Glutamatergic neuron (in vitro differentiated cells): ENCODE data around the gene OBP2A. TPM values are rescaled to one million over a fixed set of nuclear protein-coding genes. Genes with fewer than 3 reads are reported as not detected.

ENCODE experiments used
- DNase-seq: peaks from one replicate; pipeline ENCODE4 v3.0.0; 2022
- H3K27ac Mint-ChIP-seq: one replicate; pipeline ENCODE4 v1.8.0; 2020; ENCODE audit warnings: mild to moderate bottlenecking, mixed read lengths, inconsistent platforms; ENCODE audit not compliant: unreplicated experiment
- H3K27me3 Mint-ChIP-seq: one replicate; pipeline ENCODE4 v1.8.0; 2020; ENCODE audit warnings: mild to moderate bottlenecking, moderate library complexity, mixed read lengths, inconsistent platforms; ENCODE audit not compliant: unreplicated experiment
- H3K36me3 Mint-ChIP-seq: one replicate; pipeline ENCODE4 v1.8.0; 2020; ENCODE audit warnings: mild to moderate bottlenecking, mixed read lengths, inconsistent platforms; ENCODE audit not compliant: unreplicated experiment
- H3K4me1 Mint-ChIP-seq: one replicate; pipeline ENCODE4 v1.8.0; 2020; ENCODE audit warnings: mild to moderate bottlenecking, low read depth, mixed read lengths, inconsistent platforms; ENCODE audit not compliant: unreplicated experiment
- H3K4me3 Mint-ChIP-seq: one replicate; pipeline ENCODE4 v1.8.0; 2020; ENCODE audit warnings: mild to moderate bottlenecking, mixed read lengths, inconsistent platforms; ENCODE audit not compliant: unreplicated experiment
- H3K9me3 Mint-ChIP-seq: one replicate; pipeline ENCODE4 v1.8.0; 2020; ENCODE audit warnings: mild to moderate bottlenecking, moderate library complexity, mixed read lengths, inconsistent platforms; ENCODE audit not compliant: unreplicated experiment
- total RNA-seq: library from RNA; stranded (reverse); fragmentation: NEBNext Ultra II Directional; extraction: Animal tissue kit (Norgen Biotek cat#: 25700); gene quantifications from one replicate; pipeline ENCODE4 v1.2.1, GENCODE V29; 2021; ENCODE audit not compliant: unreplicated experiment
- TF ChIP-seq, protein P1 (sequence below): fragments of 200-600 bp; sonication (generic); IDR thresholded peaks from one replicate; pipeline ENCODE4 v1.5.0; 2021; ENCODE audit not compliant: partially characterized antibody, unreplicated experiment

The OBP2A gene
- total RNA-seq, 1 donor from 2014 or later, result not detected

DNA sequence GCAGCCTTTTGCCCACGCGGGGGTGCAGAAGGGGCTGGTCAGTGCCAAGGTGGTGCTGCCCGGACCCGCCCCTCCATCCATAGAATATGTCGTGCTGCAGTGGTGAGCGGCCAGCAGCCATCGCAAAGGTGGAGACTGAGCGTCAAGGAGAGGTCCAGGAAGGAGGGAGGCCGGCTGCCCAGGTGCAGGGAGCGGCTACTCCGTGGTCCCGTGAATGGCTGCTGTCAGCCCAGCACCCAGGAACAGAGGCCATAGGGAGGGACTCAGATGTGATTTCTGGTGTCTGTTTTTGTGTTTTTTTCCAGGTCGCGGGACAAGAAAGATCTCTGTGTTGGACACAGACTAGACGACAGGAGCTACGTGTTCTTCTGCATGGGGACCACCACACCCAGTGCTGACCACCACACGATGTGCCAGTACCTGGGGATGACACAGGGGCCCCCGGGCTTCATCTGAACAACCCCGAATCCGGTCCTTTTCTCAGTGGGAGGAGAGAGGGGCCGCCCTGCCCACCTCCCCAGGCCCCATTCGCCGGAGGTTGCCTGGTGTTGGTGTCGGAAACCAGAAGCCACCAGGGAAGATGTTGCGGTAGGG lies 44.7 kb downstream of the OBP2A start:
- TF ChIP-seq, protein P1, sequence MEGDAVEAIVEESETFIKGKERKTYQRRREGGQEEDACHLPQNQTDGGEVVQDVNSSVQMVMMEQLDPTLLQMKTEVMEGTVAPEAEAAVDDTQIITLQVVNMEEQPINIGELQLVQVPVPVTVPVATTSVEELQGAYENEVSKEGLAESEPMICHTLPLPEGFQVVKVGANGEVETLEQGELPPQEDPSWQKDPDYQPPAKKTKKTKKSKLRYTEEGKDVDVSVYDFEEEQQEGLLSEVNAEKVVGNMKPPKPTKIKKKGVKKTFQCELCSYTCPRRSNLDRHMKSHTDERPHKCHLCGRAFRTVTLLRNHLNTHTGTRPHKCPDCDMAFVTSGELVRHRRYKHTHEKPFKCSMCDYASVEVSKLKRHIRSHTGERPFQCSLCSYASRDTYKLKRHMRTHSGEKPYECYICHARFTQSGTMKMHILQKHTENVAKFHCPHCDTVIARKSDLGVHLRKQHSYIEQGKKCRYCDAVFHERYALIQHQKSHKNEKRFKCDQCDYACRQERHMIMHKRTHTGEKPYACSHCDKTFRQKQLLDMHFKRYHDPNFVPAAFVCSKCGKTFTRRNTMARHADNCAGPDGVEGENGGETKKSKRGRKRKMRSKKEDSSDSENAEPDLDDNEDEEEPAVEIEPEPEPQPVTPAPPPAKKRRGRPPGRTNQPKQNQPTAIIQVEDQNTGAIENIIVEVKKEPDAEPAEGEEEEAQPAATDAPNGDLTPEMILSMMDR, result no peak
- H3K27me3 Mint-ChIP-seq, result peaks cover 3% of the 10 kb centered on the region
- DNase-seq, result no peak
- no peak overlapping the region for H3K4me3 Mint-ChIP-seq
- H3K4me1 Mint-ChIP-seq, result no peaks in the 10 kb centered on the region
- no peaks in the 10 kb centered on the region for H3K9me3 Mint-ChIP-seq
- H3K36me3 Mint-ChIP-seq, result peaks cover 4% of the 10 kb centered on the region
- no peak overlapping the region for H3K27ac Mint-ChIP-seq

DNA sequence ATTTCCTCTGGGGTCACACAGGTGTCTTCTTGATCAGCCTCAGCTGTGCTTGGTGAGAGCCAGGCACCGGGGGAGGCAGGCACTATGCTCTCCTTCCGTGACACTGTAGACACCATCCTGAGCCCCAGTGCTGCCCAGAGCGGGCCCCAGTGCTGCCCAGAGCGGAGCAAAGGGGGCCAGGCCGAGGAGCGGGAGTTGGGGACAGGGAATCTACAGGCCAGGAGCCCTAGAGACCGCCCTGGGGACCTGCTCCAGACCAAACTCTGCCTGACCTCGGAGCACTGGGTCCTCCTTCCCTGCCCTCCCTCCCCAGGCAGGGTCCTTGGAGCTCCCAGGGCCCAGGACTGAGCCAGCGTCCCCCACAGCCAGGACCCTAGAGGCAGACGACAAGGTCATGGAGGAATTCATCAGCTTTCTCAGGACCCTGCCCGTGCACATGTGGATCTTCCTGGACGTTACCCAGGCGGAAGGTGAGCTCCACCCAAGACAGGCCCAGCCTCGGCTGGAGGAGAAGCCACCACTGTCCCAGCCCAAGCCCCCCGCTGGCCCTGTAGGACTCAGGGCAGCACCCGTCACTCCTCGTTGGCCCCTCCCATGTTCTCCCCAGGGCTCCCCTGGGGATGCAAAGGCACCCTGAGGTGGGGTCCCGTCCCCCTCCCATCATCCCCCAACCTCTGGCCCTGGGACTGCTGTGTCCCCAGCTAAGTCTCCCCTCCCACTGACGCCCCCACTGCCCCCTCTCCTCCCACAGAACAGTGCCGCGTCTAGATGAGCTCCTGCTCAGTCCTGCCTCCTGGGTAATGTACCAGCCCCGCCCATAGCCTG lies 45.8 kb downstream of the OBP2A start:
- Mint-ChIP-seq H3K4me1 (no peaks in the 10 kb centered on the region), H3K27me3 (peaks cover 3% of the 10 kb centered on the region), H3K36me3 (peaks cover 12% of the 10 kb centered on the region), H3K4me3 (no peak overlapping the region), H3K9me3 (no peaks in the 10 kb centered on the region), H3K27ac (no peak overlapping the region)
- TF ChIP-seq, protein P1, result no peak
- DNase-seq, result no peak

GRCh38 chr9:135592331-135592590 lies 46.3 kb downstream of the OBP2A start:
- peaks cover 16% of the 10 kb centered on the region for H3K36me3 Mint-ChIP-seq
- TF ChIP-seq, protein P1, result no peak
- DNase-seq, result no peak
- H3K27ac Mint-ChIP-seq, result no peak overlapping the region
- no peaks in the 10 kb centered on the region for H3K9me3 Mint-ChIP-seq
- peaks cover 3% of the 10 kb centered on the region for H3K27me3 Mint-ChIP-seq
- H3K4me3 Mint-ChIP-seq, result no peak overlapping the region
- no peaks in the 10 kb centered on the region for H3K4me1 Mint-ChIP-seq

DNA sequence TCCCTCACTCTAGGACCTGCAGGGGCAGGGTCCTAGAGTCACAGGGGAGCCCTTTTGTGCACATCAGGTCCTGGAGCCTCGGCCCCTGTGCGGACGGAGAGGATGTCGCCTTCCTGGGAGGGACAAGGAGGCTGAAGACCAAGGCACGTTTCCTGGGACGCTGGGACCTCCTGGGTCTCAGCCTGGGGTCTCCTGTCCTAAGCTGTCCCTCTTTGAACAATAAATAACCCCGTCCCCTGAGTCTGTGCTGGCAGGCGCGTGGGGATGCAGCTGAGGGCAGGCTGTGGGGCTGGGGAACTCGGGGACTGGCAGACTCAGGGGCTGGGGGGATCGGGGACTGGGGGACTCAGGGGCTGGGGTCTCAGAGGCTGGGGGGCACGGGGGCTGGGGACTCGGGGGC lies 46.7 kb downstream of the OBP2A start:
- Mint-ChIP-seq H3K9me3 (no peaks in the 10 kb centered on the region), H3K36me3 (peaks cover 16% of the 10 kb centered on the region), H3K4me3 (no peak overlapping the region), H3K4me1 (no peaks in the 10 kb centered on the region), H3K27me3 (peaks cover 3% of the 10 kb centered on the region), H3K27ac (no peak overlapping the region)
- TF ChIP-seq, protein P1, result no peak
- no peak for DNase-seq

DNA sequence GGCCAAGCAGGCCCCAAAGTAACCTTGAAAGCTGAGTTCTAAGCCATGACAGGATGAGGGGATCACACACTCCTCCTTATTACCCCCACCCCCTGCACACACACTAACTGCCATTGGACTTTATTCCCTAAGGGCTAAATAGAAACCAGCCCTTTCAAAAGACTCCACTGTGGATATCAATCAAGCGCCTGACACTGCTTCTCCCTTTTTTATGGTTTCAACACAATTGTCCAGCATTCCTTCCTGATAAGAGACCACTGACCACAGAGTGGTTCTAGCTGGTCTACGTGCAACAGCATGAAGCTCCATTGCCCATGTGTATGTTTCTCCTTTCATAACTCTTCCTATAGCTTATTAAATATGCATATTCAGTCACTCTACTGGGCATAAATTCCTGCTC lies 50.3 kb downstream of the OBP2A start:
- Mint-ChIP-seq H3K9me3 (no peaks in the 10 kb centered on the region), H3K27me3 (peaks cover 2% of the 10 kb centered on the region), H3K4me3 (no peak overlapping the region), H3K4me1 (no peaks in the 10 kb centered on the region), H3K36me3 (peaks cover 16% of the 10 kb centered on the region), H3K27ac (no peak overlapping the region)
- DNase-seq, result no peak
- TF ChIP-seq, protein P1, result no peak
